ENCODE measurements around the gene RIBC2.

The RIBC2 gene

GRCh38 chr22:45451972-45452371, 38.5 kb downstream of the RIBC2 start:
- ChIA-PET POLR2A (ENCODE audit: low non-redundant PET) (no interaction called here), CTCF (interaction anchor here (0.6 kb wide), 1 partner anchor 440 kb away, joined by 3 read pairs; no protein-coding TSS in a partner anchor)
- H3K27ac ChIP-seq, result no peak overlapping the region
- no peak for DNase-seq (ENCODE audit: low spot score)
- no peak for TF ChIP-seq CTCF (conservative IDR thresholded peaks at IDR 0.05; ENCODE audit: low read depth)

GRCh38 chr22:45452565-45453379, 39.3 kb downstream of the RIBC2 start:
- DNase-seq (ENCODE audit: low spot score), result no peak
- ChIA-PET POLR2A (ENCODE audit: low non-redundant PET) (no interaction called here), CTCF (interaction anchor here (0.6 kb wide), 1 partner anchor 439 kb away, joined by 3 read pairs; no protein-coding TSS in a partner anchor)
- no peak overlapping the region for H3K27ac ChIP-seq
- no peak for TF ChIP-seq CTCF (conservative IDR thresholded peaks at IDR 0.05; ENCODE audit: low read depth)

GRCh38 chr22:45453764-45454163, 40.3 kb downstream of the RIBC2 start:
- no peak for TF ChIP-seq CTCF (conservative IDR thresholded peaks at IDR 0.05; ENCODE audit: low read depth)
- POLR2A ChIA-PET (ENCODE audit: low non-redundant PET), result no interaction called here

GRCh38 chr22:45454275-45454674, 40.8 kb downstream of the RIBC2 start:
- no peak overlapping the region for H3K27ac ChIP-seq
- no peak for TF ChIP-seq CTCF (conservative IDR thresholded peaks at IDR 0.05; ENCODE audit: low read depth)
- ChIA-PET CTCF (no interaction called here), POLR2A (ENCODE audit: low non-redundant PET) (no interaction called here)
- no peak for DNase-seq (ENCODE audit: low spot score)

More at GRCh38 chr22:45453764-45454163, 40.3 kb downstream of the RIBC2 start:
- CTCF ChIA-PET, result no interaction called here
- DNase-seq (ENCODE audit: low spot score), result no peak
- H3K27ac ChIP-seq, result no peak overlapping the region

- no peak overlapping the region for H3K27ac ChIP-seq
- ChIA-PET POLR2A (ENCODE audit: low non-redundant PET) (no interaction called here), CTCF (no interaction called here)
- DNase-seq (ENCODE audit: low spot score), result no peak
- no peak for TF ChIP-seq CTCF (conservative IDR thresholded peaks at IDR 0.05; ENCODE audit: low read depth)
Measured at GRCh38 chr22:45455212-45455611, 41.7 kb downstream of the RIBC2 start.

- no peak for TF ChIP-seq CTCF (conservative IDR thresholded peaks at IDR 0.05; ENCODE audit: low read depth)
- DNase-seq (ENCODE audit: low spot score), result no peak
- H3K27ac ChIP-seq, result no peak overlapping the region
- POLR2A ChIA-PET (ENCODE audit: low non-redundant PET), result no interaction called here
- CTCF ChIA-PET, result no interaction called here
Measured at GRCh38 chr22:45455621-45456020, 42.1 kb downstream of the RIBC2 start.
